Progenitor cell of endocrine pancreas (in vitro differentiated cells): ENCODE results near the gene BEST3. TPM values are rescaled to one million over a fixed set of nuclear protein-coding genes. Genes with fewer than 3 reads are reported as not detected.

Experiments
- DNase-seq: peaks from one replicate; pipeline ENCODE4 v3.0.0; 2021; ENCODE audit warnings: low spot score; ENCODE audit not compliant: unreplicated experiment
- H3K27ac Mint-ChIP-seq: 2 replicates; pipeline ENCODE4 v1.8.0; 2021; ENCODE audit warnings: mild to moderate bottlenecking, moderate library complexity, mixed read lengths
- H3K27me3 Mint-ChIP-seq: 2 replicates; pipeline ENCODE4 v1.8.0; 2021; ENCODE audit warnings: mixed read lengths
- H3K36me3 Mint-ChIP-seq: 2 replicates; pipeline ENCODE4 v1.8.0; 2022; ENCODE audit warnings: mixed read lengths; ENCODE audit not compliant: insufficient read depth
- H3K4me1 Mint-ChIP-seq: 2 replicates; pipeline ENCODE4 v1.8.0; 2021; ENCODE audit warnings: low read depth, mixed read lengths
- H3K4me3 Mint-ChIP-seq: 2 replicates; pipeline ENCODE4 v1.8.0; 2021; ENCODE audit warnings: low read depth, mild to moderate bottlenecking, moderate library complexity, mixed read lengths
- H3K9me3 Mint-ChIP-seq: 2 replicates; pipeline ENCODE4 v1.8.0; 2021; ENCODE audit warnings: low read depth, mixed read lengths
- CTCF ChIP-seq: fragments of 200-600 bp; sonication (generic); IDR thresholded peaks from one replicate; pipeline ENCODE4 v1.5.0; 2021; ENCODE audit warnings: antibody characterized with exemption, mild to moderate bottlenecking; ENCODE audit not compliant: unreplicated experiment
- long read RNA-seq: library from polyadenylated mRNA; unstranded; transcript quantifications from one replicate; pipeline ENCODE4 v2.0.0, GENCODE V29; 2020
- total RNA-seq: library from RNA; stranded (reverse); gene quantifications from 2 replicates; pipeline ENCODE4 v1.2.1, GENCODE V29; 2021

BEST3 gene
- total RNA-seq, result not detected in 2 replicates
- long read RNA-seq, result 0 reads

- DNase-seq, result no peak
- no peak for TF ChIP-seq CTCF
- H3K4me3 Mint-ChIP-seq, result no peak within 1 kb of the TSS
- no peak within 1 kb of the TSS for H3K27ac Mint-ChIP-seq
- no peaks in the 10 kb centered on the region for H3K27me3 Mint-ChIP-seq
- H3K36me3 Mint-ChIP-seq, result no peaks in the 10 kb centered on the region
- H3K4me1 Mint-ChIP-seq, result peaks cover 10% of the 10 kb centered on the region
- H3K9me3 Mint-ChIP-seq, result no peaks in the 10 kb centered on the region
Observed at GRCh38 chr12:69698769-69699540, at the start of gene BEST3. Gene BEST3, minus strand, starts transcription at chr12:69699303. Its CDS starts 1,505 bp downstream, at chr12:69697798.

DNA sequence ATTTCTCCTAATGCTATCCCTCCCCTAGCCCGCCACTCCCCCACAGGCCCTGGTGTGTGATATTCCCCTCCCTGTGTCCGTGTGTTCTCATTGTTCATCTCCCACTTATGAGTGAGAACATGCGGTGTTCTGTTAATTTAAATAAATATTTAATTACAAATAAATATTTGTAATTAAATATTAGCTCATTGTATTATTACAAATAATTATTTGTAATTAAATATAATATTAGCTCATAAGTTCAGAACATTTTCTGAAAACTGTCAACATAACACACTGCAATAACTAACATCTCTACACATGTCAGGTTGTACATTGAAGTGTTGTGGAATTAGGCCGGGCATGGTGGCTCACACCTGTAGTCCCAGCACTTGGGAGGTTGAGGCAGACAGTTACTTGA, 45.0 kb upstream of the BEST3 start:
- DNase-seq, result no peak
- Mint-ChIP-seq H3K4me1 (peaks cover 25% of the 10 kb centered on the region), H3K36me3 (peaks cover under 1% of the 10 kb centered on the region), H3K4me3 (no peak overlapping the region), H3K9me3 (no peaks in the 10 kb centered on the region), H3K27ac (no peak overlapping the region), H3K27me3 (no peaks in the 10 kb centered on the region)
- no peak for TF ChIP-seq CTCF

GRCh38 chr12:69739287-69740191, 40.4 kb upstream of the BEST3 start:
- Mint-ChIP-seq H3K36me3 (no peaks in the 10 kb centered on the region), H3K27me3 (peaks cover 14% of the 10 kb centered on the region), H3K27ac (peak overlapping the region; percentile 95), H3K4me1 (peaks cover 22% of the 10 kb centered on the region), H3K4me3 (peak overlapping the region; percentile 91), H3K9me3 (no peaks in the 10 kb centered on the region)
- peak; percentile 59 for DNase-seq
- no peak for TF ChIP-seq CTCF

DNA sequence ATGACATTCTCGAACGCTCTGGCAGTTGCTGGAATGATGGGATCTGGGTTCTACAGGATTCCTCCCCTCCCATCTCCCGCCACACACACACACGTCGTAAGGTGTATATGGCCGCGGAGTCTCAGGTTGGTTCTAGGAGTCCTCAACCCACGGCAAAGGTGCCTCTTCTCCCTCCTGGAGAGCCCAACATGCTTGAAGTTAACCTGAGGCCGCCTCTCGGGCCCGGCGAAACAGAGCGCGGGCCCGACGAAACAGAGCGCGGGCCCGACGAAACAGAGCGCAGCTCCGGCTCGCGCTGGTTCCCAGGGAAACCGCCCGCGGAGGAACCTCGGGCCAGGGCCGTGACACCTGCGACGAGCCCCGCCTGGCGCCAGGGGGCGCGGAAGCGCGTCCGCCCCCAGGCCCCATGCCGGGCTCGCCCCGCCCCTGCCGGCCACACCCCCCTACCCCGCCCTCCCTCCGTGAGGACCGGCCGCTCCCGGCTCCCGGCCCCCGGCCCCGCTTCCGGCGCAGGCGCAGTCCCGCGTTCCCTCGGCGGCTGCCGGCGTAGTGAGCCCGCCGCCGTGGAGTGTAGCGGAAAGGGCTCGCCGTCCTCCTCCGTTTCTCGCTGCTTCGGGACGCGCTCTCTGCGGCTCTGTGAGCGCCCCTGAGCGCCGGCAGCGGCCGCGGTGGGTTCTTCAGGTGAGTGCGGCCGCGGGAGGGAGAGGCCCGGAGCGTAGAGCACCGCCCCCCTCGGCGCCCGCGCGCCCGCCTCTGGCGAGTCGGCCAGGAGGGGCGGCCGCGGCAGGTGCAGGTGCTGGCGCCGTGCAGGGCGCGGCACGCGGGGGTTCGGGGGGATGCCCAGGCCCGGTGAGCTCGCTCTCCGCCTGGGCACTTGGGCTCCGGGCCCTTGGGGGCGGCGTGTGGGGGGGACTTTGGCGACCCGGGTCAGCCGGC, 39.5 kb upstream of the BEST3 start, which contains the start of gene RAB3IP:
TSS of gene RAB3IP (plus strand) at position 510 of the 936 bp plus-strand sequence. CDS start 16,549 bp downstream, outside the sequence.
- H3K27ac Mint-ChIP-seq, result peak within 1 kb of the TSS; percentile 95
- peaks cover 17% of the 10 kb centered on the region for H3K27me3 Mint-ChIP-seq

More for the DNA sequence above, 39.5 kb upstream of the BEST3 start, which contains the start of gene RAB3IP:
- Mint-ChIP-seq H3K36me3 (no peaks in the 10 kb centered on the region), H3K4me1 (peaks cover 22% of the 10 kb centered on the region), H3K4me3 (peak within 1 kb of the TSS; percentile 91), H3K9me3 (no peaks in the 10 kb centered on the region)
- DNase-seq, result peak; percentile 93
- TF ChIP-seq CTCF, result peak; percentile 84
